Muscle of back (tissue), 11 donors: ENCODE measurements around the gene SQSTM1. TPM values are rescaled to one million over a fixed set of nuclear protein-coding genes. Genes with fewer than 3 reads are reported as not detected.

ENCODE experiments used
- DNase-seq, 3 donors: peaks; one replicate each; pipeline versions ENCODE4 v3.0.0 to v3.0.0-alpha.2; 2013
- polyA plus RNA-seq, 10 donors: library from polyadenylated mRNA; unstranded; fragments of 120-200 nt; gene quantifications; one replicate each; pipeline ENCODE4 v1.2.1, GENCODE V29; 2013; ENCODE audit not compliant: insufficient read length in 10 of 10

Gene SQSTM1
- polyA plus RNA-seq, 10 donors: 56.1 to 76.1 (median 61.2) TPM

DNA sequence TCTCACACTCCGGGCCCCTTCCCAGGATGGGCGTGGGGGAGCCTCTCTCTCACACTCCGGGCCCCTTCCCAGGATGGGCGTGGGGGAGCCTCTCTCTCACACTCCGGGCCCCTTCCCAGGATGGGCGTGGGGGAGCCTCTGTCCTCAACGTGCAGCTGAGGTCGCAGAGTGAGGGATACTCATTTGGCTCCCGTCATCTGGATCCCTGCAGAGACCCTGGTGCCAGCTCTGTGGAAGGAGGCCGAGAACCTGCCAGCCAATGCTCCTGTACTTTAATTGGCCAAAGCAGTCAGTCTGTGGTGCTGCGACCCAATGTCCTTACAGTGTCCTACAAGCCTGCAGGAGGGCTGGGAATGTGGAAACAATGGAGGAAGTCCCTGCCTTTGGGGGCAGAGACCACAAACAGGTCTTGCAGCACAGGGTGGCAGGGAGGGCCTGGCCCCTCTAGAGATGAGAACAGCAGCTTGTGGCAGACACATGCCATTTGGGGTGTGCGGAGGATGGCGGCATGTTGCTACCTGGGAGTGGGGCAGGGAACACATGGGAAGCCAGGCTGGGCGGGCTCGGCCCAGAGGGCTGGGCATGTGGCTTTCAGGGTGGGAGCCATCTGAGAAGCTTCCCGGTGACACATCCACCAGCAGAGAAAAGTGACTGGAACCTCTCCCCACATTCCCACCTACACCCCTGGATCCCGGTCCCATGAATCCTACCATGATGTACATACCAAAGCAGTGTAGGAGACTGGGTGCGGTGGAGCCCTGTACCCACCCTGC lies 51.5 kb downstream of the SQSTM1 start:
- DNase-seq: peak in 1 of 3 donors; percentile 78

DNA sequence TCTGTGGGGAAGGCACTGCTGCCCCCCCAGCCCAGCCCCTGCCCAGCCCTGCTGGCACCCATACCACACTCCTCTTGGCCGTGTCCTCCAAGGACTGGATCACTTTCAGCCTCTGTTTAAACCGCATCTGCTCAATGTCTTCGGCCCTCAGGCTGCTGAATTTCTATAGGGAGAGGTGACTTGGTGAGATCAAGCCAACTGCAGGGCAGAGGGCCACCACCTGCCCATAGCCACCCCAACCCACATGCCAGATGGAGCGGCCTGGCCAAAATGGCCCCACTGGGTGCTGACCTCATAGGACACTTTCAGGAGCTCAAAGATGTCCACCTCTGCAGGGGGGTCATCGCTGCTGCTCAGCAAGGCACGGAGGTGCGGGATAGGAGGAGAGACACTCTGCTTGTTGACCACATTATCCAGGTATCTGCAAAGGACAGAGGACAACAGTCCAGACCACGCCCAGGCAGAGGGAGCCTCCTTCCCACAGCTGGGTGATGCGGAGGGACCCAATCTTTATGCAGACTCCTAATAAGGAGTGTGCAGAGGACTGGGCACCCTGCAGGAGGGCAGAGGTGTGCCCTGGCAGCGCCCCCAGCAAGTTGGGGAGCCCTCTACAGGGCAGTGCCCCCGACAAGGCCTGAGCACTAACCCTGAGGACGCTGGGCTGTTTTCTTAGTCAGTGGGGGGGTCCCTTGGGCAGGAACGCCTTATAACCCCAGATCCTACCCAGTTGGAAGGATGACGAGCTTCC lies 52.3 kb downstream of the SQSTM1 start:
- DNase-seq: no peak

DNA sequence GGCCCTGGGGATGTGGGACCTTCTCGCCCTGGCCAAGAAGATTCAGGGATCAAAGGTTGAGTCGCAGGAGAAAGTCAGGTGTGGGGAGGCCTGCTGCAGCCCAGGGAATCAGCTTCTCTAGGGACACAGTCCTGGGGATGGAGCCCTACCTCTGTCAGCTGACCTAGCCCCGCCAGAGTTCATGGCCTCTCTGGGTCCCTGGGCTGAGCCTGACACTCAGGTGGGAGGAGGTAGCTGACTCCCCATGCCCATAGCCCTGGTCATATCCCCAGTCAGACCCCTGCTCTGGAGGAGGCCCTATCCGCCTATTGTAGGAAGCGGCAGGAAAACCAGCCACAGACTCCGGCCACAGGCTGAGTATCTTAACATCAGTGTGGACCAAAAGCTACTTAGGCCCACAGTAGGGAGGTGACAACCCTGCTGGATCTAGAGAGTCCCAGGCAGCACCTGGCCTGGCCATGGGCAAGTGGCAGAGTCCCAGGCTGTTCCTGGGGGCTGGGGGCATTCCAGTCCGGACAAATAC lies 52.9 kb downstream of the SQSTM1 start:
- DNase-seq: no peak

DNA sequence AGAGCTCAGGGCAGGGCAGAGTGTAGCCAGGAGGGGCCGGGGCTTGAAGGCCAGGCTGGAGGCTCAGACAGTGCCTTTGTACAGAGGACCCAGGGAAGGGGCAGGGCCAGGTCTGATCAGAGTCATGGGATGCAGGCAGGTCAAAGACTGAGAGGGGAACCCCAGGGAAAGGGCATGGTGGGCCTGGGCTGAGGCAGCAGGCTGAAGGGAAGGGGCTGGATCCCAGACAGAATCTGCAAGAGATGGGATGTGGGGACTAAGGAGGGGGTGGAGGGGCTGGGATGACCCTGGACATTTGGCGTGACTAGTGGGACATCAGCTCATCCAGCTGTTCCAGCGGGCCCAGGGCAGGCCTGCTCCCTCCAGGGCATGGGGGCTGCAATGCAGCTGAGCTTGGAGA lies 53.4 kb downstream of the SQSTM1 start:
- no peak for DNase-seq

DNA sequence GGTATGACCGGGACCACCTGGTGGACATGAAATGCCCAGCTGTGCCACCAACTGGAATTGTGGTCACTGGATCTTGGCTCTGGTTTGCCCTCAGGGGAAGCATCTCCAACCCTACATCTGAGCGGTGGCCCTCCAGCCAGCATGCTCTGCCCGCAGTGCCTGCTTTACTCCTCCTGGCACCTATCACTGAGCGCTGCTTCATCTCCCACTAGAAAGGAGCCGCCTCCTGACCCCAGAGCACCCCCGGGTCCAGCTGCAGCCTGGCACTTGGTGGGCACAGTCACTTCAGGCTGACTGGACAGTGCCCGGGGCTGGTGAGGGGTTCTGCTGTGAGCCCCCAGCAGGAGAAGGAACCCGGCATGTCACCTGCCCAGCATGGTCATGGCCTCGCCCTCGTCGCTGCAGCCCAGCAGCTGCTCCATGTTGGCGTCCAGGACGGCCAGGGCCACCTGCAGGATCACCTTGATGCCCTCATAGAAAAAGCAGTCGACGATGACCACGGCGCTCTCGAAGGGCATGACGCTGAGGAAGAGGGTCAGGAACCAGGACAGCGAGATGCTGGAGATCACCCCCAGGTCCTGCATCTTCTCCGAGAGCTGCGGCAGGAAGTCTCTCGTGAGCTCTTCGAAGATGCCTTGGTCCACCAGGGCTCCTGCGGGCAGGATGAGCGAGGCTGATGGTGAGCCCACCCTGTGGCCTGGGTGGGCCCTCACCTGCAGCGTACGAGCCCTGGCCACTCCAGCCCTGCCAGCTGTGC lies 54.0 kb downstream of the SQSTM1 start:
- no peak for DNase-seq

DNA sequence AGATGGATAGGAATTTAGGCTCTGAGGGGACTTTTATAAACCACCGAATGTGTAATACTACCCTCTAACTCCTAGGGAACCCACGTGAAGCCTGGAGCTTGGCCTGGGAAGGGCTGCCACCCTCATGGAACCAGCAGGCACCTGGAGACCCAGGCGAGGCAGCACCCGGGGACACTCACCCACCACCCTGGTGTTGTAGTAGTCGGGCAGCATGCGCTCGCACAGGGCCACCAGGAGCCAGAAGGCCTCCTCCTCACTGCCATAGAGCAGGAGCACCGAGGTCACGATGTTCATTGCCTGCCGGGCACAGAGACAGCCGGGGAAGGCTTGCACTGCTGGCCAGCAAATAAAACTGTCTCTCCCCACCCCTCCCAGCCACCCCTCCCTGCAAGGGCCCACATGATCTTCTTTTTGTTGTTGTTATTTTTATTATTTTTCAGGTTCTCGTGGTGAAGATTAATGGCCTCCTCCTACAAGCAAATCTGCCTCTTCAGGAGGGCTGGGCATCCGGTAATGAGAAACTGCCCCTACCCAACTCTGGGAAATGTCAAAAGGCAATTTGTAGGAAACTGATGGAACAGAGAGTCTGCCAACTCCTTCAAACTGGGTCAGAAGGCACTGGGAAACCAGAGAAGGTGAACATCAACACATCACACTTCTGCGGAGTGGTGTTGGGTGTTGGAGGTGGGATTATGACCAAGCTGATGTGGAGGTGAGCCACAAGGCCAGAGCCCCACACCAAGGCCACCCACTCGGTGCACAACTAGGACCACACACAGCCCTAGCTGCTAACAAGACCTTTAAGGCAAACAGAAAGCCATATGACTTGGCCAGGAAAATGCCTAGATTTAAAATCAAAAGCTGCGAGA lies 55.3 kb downstream of the SQSTM1 start:
- no peak for DNase-seq

DNA sequence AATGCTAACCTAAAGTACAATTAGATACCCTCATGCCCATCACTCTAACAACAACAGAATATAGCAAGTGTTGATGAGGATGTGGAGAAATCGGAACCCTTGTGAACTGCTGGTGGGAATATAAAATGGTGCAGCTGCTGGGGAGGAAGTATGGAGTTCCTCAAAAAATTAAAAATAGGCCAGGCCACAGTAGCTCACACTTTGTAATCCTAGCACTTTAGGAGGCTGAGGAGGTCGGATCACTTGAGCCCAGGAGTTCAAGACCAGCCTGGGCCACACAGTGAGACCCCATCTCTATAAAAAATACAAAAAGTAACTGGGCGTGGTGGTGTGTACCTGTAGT lies 55.9 kb downstream of the SQSTM1 start:
- DNase-seq: no peak

DNA sequence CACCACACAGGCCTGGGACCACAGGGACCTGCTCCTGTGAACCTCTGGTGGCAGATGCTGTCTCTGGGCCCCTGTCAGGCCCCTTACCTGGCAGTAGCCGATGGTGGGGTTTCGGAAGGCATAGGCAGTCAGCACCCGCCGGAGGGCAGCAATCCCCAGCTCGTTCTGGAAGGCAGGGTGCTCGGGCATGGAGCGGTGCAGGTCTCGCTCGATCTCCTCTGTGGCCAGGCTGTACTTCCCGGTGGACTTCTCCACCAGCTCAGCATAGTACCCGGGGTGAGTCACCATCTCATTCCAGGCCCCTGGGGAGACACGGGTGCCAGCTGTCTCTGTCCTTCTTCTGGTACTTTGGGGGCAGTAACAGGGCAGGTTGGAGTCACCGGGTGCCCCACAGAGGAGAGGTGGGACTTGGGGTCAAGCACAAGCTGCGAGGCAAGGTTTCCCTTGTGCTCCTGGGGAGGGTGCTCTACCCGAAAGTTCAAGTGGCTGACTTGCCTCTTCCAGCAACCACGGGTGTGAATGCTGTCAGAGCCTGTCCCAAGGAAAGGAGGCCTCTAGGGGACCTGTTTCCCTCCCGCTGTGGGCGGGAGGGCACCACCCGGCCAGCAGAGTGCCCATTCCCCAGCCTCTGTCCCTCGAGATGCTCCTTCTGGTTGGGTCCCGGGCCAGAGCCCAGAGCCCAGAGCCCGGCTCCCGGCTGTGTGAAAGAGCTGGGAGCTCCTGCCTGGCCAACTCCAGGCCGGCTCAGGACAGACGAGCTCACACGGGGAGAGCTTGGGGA lies 57.7 kb downstream of the SQSTM1 start:
- DNase-seq: no peak

DNA sequence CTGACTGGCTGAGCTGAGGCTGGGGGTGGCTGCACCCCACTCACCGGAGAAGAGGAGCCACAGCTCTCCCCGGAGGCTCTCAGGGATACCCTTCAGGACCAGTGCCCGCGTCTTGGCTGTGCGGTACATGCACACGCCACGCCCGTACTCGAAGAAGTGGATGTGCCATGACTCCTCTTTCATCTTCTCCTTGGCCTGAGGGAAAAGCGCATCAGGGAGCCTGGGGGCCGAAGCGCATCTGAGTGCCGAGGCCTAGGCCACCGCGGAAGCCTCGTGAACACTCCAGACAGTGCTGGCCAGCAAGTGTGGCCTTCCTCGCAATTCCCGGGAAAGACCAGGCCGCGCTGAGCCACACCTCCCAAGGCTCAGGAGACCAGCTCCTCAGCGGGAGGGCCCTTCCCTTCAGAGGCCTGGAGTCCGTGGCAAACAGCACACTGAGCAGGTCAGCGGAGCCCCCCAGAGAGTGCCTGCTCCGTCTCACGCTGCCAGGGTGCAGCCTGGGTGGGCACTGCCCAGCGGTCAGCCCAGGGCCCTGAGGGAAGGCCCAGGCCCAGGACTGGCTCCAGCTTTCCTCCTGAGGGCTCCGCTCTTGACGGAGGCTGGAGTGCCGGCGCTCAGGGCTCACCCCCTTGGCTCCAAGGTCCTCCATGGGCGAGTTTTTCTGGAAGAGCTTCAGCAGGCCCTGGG lies 58.4 kb downstream of the SQSTM1 start:
- no peak for DNase-seq

DNA sequence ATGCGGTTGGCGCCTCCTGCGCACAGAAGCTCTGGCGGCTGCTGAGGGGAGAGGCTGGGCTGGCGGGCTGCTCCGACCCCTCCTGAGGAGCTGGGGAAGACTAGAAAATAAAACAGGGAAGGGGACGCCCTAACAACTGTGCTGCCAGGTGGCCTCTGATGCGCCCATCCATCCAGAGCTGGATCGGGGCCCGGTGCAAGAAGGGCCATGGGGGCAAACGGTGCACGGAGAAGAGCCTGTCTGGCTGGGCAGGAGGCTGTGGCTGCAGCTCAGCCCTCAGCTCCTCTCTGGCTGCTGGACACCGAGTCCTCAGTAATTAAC lies 58.9 kb downstream of the SQSTM1 start:
- no peak for DNase-seq

DNA sequence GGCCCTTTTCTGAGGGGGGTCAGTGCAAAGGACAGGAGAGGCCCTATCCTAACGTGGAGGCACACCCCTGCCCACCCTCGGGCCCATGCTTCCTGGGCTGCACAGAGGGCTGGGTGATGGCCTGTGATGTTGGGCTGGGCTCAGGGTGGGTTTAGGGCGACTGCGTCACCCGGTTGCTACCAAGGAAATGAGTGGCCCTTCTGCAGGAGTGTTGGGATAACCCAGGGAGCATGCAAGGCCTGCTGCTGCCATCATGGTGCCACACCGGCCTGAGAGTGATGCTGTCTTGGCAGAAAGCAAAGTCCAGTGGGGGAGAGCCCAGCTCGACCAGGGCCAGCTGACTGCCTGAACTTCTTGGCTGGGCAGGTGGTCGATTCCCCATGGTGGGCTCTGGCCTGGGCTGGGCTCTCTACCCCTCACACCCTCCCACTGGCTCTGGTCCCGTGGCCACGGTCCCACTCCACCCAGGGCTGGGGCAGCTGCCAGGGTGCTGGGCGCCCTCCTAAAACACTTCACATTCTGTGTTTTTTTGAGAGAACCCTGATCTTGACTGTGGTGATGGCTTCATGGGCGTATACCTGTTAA lies 59.5 kb downstream of the SQSTM1 start:
- DNase-seq: no peak

DNA sequence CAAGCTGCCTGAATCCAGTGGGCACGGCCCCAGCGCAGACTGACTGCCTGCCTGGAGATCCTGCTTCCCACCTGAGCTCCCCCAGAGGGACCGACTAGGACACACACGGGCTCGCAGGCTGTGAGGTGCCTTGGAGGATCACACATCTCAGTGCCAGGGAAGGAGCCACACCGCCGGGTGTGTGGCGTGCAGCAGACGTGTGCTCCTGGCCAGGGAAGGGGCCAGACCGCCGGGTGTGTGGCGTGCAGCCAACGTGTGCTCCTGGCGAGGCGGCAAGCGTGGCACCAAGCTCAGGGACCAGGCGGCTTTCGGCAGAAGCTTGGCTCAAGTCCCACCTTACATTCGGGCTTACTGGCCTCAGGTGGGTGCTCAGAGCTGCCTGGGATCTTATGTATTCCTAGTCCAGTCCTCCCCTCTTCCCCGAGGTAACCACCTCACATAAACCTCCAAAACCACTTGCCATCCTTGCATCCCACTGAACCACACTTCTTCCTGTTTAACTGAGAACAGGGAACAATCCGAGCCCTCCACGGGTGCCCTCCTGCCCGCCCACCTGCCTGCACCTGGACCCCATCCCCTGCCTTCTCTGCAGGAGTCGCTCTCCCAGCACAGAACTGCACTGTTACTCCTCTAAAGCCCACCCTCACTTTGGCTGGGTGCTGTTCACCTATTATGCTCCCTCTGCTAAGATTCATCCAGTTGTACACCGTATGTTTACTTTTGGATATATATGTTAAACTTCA lies 60.3 kb downstream of the SQSTM1 start:
- no peak for DNase-seq

DNA sequence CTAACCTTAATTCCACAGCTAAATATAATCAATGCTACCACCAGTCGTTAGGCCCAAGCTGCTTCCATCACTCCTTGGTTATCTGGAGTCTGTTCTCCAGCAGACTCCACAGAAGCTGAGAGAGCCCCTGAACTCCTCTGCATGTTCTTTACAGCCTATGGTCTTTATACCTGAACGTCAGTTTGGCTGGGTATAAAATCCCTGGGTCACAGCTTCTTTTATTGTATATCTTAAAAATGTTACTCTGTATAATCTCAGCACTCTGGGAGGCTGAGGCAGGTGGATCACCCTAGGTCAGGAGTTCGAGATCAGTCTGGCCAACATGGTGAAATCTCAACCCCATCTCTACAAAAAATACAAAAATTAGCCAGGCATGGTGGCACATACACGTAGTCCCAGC lies 61.6 kb downstream of the SQSTM1 start:
- DNase-seq: no peak

DNA sequence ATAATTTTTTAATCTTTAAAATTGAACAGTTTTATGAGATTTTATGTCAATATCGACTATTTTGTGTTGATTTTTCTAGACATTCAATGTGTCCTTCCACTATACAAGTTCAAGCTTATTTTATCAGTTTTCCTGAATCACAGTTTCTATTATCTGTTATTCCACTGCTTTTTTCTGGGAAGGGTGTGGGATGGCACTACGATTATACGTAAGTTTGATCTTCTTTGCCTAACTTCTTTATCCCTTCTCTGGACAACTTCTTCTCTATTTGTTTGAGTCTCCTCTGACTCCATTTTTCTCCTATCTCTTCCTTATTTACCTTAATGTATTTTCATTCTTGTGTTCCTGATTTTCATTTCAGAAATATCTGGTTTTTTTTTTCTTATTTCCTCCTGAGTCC lies 62.5 kb downstream of the SQSTM1 start:
- no peak for DNase-seq

DNA sequence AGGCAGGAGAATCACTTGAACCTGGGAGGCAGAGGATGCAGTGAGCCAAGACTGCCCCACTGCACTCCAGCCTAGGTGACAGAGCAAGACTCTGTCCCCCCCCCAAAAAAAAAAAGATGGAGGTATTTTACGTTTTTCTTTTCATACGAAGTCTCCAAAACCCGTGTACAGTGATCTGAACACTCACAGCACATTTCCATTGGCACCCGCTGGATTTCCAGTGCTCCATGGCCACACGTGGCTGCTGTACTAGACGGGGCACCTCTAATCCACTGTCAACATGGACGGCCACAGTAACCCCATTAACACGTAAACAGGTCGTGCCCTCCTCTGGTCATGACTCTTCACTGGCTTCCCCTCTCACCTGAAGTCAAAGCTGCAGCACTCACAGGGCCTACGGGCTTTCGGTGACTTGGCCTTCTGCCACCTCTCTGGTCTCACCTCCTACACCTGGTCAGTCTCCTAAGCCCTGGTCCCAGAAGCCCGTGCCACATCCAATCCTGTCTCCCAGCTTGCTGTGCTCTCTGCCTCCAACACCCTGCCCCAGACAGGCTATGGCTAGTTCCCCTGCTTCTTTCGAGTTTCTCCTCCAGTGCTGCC lies 64.9 kb downstream of the SQSTM1 start:
- no peak for DNase-seq

DNA sequence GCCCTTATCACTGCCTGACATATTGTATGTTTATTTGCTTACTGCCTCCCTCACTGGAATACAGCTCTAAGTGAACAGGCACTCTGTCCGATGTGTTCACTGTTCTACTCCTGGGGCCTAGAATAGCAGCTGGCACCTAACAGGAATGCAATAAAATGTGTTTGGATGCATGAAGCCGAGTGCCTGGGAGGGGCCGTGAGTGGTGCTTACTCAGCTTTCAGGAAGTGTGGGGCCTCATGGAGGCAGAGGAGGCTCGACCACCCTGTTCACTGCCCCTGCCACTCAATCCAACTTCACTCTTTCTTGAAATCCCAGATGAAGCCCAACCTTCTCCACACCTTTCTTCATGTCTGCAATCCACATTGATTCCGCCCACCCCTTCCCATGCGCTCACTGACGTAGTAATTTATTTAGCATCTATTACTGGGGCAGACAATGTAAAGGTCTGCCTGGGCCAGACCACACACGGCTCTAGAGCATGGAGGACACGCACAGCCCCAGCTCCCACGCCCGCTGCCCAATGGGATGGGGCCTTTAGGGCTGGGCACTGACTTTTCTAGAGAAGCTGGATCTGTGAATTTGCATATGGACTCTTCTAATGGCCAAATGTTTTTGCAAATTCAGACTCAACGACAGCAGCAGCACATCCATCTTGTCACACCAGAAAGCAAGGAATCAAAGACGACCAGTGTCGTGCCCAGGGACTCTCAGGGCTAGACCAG lies 65.6 kb downstream of the SQSTM1 start:
- no peak for DNase-seq

DNA sequence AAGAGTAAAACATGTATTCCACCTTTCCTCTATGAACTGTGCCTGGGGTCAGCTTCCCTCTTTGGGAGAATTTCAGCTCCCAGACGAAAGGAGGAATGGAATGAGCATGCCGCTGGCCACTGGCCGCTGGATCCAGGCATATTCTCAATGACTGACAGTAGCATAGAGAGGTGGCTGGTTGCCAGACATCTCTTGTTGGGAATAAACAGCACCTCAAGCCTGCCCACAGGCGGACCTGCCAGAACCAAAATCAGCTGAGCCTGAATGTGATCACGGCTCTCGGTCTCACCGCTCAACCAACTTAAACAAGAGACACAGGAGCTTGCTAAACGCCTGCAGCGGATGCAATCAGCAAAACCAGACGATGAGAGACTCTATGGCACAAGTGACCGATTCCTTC lies 66.4 kb downstream of the SQSTM1 start:
- no peak for DNase-seq
